Gastrocnemius medialis (tissue), 4 donors: ENCODE results near the gene PPP2R2B.

Experiments
- CTCF ChIP-seq, 5 experiments: fragments of 450-650 bp in 3 of 5; fragments of 200-600 bp in 2 of 5; sonication (generic) in 2 of 5; IDR thresholded peaks in 4 of 5; conservative IDR thresholded peaks in 1 of 5; 1 replicate in 4 of 5; 2 replicates in 1 of 5; pipeline ENCODE4 v1.5.1; 2016 to 2019; ENCODE audit warnings: antibody characterized with exemption in 5 of 5, mild to moderate bottlenecking in 3 of 5, moderate library complexity in 3 of 5
- POLR2A ChIP-seq, 2 donors: fragments of 450-650 bp; IDR thresholded peaks; one replicate each; pipeline ENCODE4 v1.6.1; 2017; ENCODE audit warnings: antibody characterized with exemption in 2 of 2, mild to moderate bottlenecking in 2 of 2, moderate library complexity in 2 of 2

- TF ChIP-seq CTCF (IDR thresholded peaks at IDR 0.05 in 4 of 5, conservative IDR thresholded peaks at IDR 0.05 in 1 of 5) (no peak), POLR2A (IDR thresholded peaks at IDR 0.05) (no peak)
These were observed 79.3 kb downstream of the PPP2R2B start for GRCh38 chr5:146799231-146799630.
